ENCODE data around the gene SNW1. TPM values are rescaled to one million over a fixed set of nuclear protein-coding genes. Genes with fewer than 3 reads are reported as not detected.

SNW1 gene
- total RNA-seq: 57.1 and 57.7 TPM in 2 replicates

DNA sequence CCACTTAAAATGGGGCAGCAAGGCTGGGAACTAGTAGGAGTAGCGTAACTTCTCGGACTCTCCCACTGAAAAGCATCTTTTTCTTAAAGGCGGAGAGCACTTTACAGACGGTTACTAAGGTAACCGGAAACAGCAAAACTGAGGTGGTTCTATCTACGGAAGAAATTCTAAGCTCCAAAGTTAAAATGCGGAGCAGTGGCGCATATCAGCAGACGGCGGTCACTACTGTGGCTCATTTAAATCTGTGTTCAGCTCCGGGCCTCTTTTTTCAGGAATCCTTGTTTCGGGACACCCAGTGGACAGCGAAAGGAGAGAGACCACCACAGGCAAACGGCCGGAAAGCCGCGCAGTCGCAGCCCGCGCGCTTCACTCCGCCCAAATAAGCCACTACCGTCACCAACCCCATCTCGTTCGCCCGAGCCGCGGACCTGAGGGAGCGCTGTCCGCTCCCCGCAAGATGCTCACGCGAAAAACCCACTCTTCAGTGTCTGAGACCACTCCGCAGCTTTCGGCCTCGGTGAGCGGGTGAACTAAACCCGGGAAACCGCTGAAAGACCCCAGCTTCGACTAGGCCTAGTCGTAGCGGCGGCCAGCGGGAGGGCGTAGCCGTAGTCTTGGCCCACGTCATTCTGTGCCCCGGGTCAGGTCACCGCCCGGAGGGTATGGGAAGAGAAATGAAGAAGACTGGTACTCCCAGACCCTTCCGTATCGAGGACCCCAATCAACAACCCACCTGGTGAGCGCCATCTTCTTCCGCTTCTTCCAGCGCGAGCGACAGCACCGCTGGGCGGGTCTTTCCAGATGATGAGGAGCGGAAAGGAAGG is at the start of gene SNW1:
Gene SNW1, minus strand, starts transcription at position 776 of the 824 bp plus-strand sequence. Its CDS starts 29 bp downstream, at position 747.

DNA sequence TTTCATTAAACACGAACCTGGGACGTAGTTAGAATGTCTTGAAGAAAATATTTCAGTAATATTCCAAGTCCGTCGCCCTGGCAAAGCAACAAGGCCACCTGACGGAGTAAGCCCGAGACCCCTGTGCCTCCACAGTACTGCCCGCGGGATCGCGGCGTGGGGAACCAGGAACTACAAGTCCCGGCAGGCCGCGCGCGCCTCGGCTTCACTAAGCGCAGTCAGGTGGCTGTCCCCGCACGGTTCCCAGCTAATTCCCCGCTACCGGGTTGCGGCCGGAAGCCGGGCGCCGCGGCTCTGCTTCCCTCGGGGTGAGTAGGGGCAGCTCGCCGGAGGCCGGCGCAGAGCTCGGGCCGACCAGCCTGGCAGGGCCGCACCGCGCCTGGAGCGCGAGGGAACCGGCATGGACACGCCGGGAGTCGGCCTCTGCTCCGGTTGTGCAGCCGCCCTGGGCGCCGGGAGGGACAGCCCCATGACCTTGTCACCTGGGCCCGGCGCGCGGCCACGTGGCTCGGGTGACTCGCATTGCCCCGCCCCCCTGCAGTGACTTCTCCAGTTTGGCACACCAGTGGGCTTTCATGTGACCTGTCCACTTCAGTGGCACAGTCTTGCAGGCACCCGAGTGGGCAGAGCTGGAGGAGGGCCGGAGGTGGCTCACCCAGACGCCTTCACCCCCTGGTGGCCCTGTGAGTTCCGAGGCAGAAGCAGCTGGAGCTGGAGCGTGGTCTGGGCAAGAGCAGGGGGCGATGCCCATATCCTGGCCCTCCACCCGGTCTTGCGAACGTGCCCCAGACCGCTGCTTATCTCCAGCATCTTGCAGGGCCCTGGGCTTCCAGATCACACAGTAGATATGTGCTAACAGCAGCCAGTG is 39.1 kb upstream of the SNW1 start, which contains the start of gene ADCK1:
Gene ADCK1, plus strand, starts transcription at position 247 of the 868 bp plus-strand sequence. CDS start 18,870 bp downstream, outside the sequence.

DNA sequence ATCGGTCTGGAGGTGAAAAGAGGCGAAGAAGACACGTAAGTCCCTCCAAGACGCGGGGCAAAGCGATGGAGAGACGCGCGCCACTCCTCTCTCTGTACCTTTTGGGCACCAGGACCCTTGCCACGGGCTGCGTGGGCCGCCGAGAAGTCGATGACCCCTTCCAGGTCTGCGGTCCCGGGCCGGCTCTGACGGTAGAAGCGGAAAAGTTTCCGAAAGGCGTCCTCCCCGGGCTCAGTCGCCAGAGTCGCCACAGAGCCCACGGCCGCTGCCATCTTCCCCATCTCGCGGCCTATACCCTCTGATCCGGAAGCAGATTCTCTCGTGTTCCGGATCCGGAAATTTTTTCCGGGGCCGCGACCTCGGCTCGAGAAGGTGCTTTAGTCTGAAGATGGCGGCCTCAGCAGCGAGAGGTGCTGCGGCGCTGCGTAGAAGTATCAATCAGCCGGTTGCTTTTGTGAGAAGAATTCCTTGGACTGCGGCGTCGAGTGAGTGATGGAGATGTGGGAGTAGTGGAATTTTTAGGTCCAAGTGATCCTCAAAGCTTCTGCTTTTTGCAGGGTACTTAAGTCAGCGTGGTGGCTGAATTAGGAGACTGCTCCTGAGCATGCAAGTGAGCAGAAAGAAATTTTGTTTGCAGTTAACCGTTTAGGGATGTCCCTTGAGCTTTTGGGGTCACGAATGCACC is 53.1 kb downstream of the SNW1 start, which contains the start of the genes ALKBH1 and SLIRP:
Gene ALKBH1, minus strand, starts transcription at position 300 of the 685 bp plus-strand sequence. Its CDS starts 19 bp downstream, at position 281.
Gene SLIRP, plus strand, starts transcription at position 380 of the 685 bp plus-strand sequence. Its CDS starts 9 bp downstream, at position 389.

Other genes with a start within 250 kb of the SNW1 start
- gene SPTLC2, start 144.5 kb downstream of the SNW1 start, total RNA-seq: 60.4 and 71.3 TPM in 2 replicates
- 8.2 and 11.3 TPM in 2 replicates for gene ALKBH1, start 53.1 kb downstream of the SNW1 start, total RNA-seq
- 114 and 150 TPM in 2 replicates for gene SLIRP, start 53.1 kb downstream of the SNW1 start, total RNA-seq
- 4.6 and 4.8 TPM in 2 replicates for gene ADCK1, start 39.0 kb upstream of the SNW1 start, total RNA-seq

Data from articular chondrocyte of knee joint (primary cell).